Measurements from ENCODE around the gene SMYD3. TPM values are rescaled to one million over a fixed set of nuclear protein-coding genes. Genes with fewer than 3 reads are reported as not detected.

Gene SMYD3
- total RNA-seq, 3 donors from 2014 or later (not counting 1 experiment from before 2014, with no cell fraction given): 43.6 to 48.0 (median 46.1) TPM

DNA sequence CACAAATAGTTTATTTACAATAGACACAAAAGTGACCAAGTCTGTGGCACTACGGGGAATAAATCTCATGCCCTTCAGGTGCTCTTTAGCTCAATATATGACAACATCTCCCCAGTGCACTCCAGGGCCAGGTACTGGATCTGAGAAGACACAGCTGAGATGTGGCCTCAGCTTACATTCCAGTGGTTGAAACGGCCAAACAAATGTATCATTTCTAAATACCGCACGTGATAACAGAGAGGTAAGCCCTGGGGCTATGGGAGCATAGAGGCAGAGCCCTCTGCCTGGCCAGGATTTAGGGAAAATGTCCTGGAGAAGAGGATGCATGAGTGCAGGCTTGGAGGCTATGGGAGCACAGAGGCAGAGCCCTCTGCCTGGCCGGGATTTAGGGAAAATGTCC, 630.5 kb downstream of the SMYD3 start:
- intact Hi-C loops (cut with micrococcal nuclease): no loop called here
- H3K27ac ChIP-seq (ENCODE audit: low read length): no peak overlapping the region
- no peaks in the 10 kb centered on the region for H3K4me1 ChIP-seq (ENCODE audit: control insufficient read depth, insufficient read depth, low read length)
- TF ChIP-seq CTCF (IDR thresholded peaks at IDR 0.05): no peak
- no peak overlapping the region for H3K4me3 Mint-ChIP-seq
- no peak overlapping the region for H3K4me3 ChIP-seq (ENCODE audit: low read length)
- no peaks in the 10 kb centered on the region for H3K36me3 ChIP-seq (ENCODE audit: control insufficient read depth, insufficient read depth, low read length)
- no peaks in the 10 kb centered on the region for H3K9me3 ChIP-seq (ENCODE audit: control insufficient read depth, insufficient read depth, low read length)
- no peak overlapping the region for H3K27ac Mint-ChIP-seq
- H3K27me3 ChIP-seq (ENCODE audit: control insufficient read depth, insufficient read depth, low read length): no peaks in the 10 kb centered on the region
- no peaks in the 10 kb centered on the region for H3K27me3 Mint-ChIP-seq (ENCODE audit: low read depth in 2 of 2)
- H3K36me3 Mint-ChIP-seq: no peaks in the 10 kb centered on the region
- peaks cover 6% of the 10 kb centered on the region in 2 donors for H3K4me1 Mint-ChIP-seq
- H3K9me3 Mint-ChIP-seq: no peaks in the 10 kb centered on the region
- WGBS (ENCODE audit: insufficient coverage): 94% methylated on average over 5 of the region's 5 CpGs
- ATAC-seq (no peak), DNase-seq (no peak)

DNA sequence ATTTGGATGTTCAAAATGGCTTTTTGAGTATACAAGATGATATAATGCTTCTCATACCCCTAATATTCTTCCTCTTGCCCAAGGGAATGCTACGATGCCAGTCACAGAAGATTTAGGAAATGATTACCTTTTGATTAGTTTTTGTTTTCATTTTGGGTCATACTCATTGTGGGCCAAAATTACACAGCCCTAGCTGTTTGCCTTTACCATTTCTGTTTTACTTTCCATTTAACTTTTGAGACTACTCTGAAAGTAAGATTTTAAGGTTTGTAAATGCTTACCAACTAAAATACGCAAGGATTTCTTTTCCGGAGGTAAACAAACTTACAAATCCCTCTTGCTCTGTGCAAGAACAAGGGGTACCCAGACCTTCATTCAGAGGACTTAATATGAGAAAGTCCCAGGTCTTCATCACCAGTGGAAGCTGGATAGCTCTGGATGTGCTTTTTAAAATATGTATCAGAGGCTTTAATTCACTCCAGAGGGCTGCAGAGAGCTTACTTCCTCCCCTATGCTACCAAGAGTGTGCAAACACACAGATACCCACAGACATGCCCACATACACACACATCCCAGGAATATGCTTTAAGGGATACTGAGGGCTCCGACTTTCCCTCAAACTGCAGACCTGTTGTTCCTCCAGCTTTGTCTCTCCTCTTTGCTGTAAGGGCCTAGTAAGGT, 631.4 kb downstream of the SMYD3 start:
- no peak overlapping the region for H3K4me3 ChIP-seq (ENCODE audit: low read length)
- Mint-ChIP-seq H3K27ac (no peak overlapping the region), H3K27me3 (ENCODE audit: low read depth in 2 of 2) (no peaks in the 10 kb centered on the region), H3K9me3 (no peaks in the 10 kb centered on the region), H3K4me1 (no peaks in the 10 kb centered on the region), H3K36me3 (no peaks in the 10 kb centered on the region), H3K4me3 (no peak overlapping the region)
- no peak for TF ChIP-seq CTCF (IDR thresholded peaks at IDR 0.05)
- no peaks in the 10 kb centered on the region for H3K9me3 ChIP-seq (ENCODE audit: control insufficient read depth, insufficient read depth, low read length)
- H3K27me3 ChIP-seq (ENCODE audit: control insufficient read depth, insufficient read depth, low read length): no peaks in the 10 kb centered on the region
- no peak overlapping the region for H3K27ac ChIP-seq (ENCODE audit: low read length)
- ATAC-seq (no peak), DNase-seq (no peak)
- no peaks in the 10 kb centered on the region for H3K4me1 ChIP-seq (ENCODE audit: control insufficient read depth, insufficient read depth, low read length)
- H3K36me3 ChIP-seq (ENCODE audit: control insufficient read depth, insufficient read depth, low read length): no peaks in the 10 kb centered on the region
- 63% methylated on average over 3 of the region's 4 CpGs for WGBS (ENCODE audit: insufficient coverage)
- intact Hi-C loops (cut with micrococcal nuclease): no loop called here

DNA sequence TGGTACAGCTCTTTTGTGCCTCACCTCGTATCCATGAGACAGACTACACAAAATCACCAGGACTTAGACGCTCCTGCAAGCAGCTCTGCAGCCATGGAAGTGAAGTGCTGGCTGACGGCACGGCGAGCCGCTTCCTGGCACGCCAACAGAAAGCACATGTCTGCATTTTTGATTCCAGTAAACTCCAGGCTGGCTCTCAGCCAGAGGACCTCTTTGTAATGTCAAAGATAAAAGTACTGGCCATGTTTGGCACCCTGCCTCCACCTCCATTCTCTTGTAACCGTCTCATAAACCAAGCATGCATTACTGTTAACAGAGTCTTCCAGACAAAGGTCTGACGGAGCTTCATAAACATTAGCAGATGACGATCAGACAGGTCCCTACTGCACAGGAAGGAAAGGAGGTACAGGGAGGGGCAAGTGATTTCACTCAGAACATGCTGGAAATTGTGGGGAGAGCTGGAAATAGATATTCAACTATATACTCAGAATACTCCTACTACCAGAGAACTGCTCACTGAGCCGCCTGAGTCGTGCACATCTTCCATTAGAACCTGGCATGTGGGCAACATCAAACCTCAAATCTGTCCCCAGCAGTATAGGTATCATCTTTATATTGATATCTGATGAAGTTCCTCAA, 632.0 kb downstream of the SMYD3 start:
- no peak overlapping the region for H3K27ac ChIP-seq (ENCODE audit: low read length)

More for the DNA sequence above, 632.0 kb downstream of the SMYD3 start:
- intact Hi-C loops (cut with micrococcal nuclease): no loop called here
- TF ChIP-seq CTCF (IDR thresholded peaks at IDR 0.05): no peak
- no peaks in the 10 kb centered on the region for H3K4me1 Mint-ChIP-seq
- H3K9me3 ChIP-seq (ENCODE audit: control insufficient read depth, insufficient read depth, low read length): no peaks in the 10 kb centered on the region
- no peak overlapping the region for H3K4me3 Mint-ChIP-seq
- H3K36me3 ChIP-seq (ENCODE audit: control insufficient read depth, insufficient read depth, low read length): no peaks in the 10 kb centered on the region
- WGBS (ENCODE audit: insufficient coverage): 75% methylated on average over 8 of the region's 12 CpGs
- no peaks in the 10 kb centered on the region for H3K4me1 ChIP-seq (ENCODE audit: control insufficient read depth, insufficient read depth, low read length)
- no peak overlapping the region for H3K27ac Mint-ChIP-seq
- ATAC-seq (no peak), DNase-seq (no peak)
- no peaks in the 10 kb centered on the region for H3K36me3 Mint-ChIP-seq
- no peaks in the 10 kb centered on the region for H3K27me3 Mint-ChIP-seq (ENCODE audit: low read depth in 2 of 2)
- no peak overlapping the region for H3K4me3 ChIP-seq (ENCODE audit: low read length)
- no peaks in the 10 kb centered on the region for H3K27me3 ChIP-seq (ENCODE audit: control insufficient read depth, insufficient read depth, low read length)
- H3K9me3 Mint-ChIP-seq: no peaks in the 10 kb centered on the region

Data from natural killer cell (primary cell).